HL-60 (cell line): ENCODE results near the gene NEGR1.

ENCODE experiments used
- GABPA ChIP-seq: IDR thresholded peaks from 2 replicates; pipeline ENCODE4 v1.6.1; 2012; ENCODE audit warnings: low read depth
- POLR2AphosphoS5 ChIP-seq: IDR thresholded peaks from 2 replicates; pipeline ENCODE4 v1.6.1; 2012; ENCODE audit warnings: low read depth
- TF ChIP-seq, protein P1 (sequence below): IDR thresholded peaks from one replicate; pipeline ENCODE4 v1.5.1; 2011; ENCODE audit warnings: low read length, control low read depth, inconsistent platforms; ENCODE audit not compliant: insufficient read depth
- TF ChIP-seq, protein P2 (sequence below): IDR thresholded peaks from 2 replicates; pipeline ENCODE4 v1.6.1; 2012; ENCODE audit warnings: low read depth; ENCODE audit not compliant: insufficient replicate concordance

DNA sequence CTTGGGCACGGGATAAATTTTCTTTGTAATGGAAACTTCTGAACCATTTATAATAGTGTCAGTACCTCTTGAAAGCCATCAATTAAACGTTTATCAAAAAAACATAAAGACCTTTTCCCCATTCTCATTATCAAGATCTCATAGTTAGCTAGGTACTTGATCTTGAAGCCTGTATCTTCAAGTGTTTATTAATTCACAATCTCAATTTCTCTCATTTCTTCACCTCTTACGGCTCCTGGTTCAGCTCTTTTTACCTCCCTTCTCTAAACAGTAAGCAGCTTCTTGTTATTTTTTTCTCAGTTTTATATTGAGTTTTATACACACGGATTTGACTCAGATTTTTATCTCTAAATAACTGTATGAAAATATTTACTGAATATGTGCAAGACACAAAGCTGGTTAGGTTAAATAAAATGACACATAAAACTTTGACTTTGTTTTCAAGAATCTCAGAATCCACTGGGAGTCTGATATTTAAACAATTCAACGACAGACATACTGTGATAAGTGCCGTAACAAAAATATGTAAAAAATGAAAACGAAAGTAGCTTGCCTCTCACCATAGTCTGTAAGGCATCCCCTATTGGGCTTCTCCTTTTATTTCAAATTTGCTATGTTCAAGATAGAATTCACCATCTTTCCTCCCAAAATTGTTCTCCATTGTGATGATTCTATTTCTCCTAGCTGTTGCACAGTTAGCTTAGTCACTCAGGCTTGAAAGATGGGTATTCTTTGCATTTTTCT is 789.9 kb downstream of the NEGR1 start:
- TF ChIP-seq, protein P1, sequence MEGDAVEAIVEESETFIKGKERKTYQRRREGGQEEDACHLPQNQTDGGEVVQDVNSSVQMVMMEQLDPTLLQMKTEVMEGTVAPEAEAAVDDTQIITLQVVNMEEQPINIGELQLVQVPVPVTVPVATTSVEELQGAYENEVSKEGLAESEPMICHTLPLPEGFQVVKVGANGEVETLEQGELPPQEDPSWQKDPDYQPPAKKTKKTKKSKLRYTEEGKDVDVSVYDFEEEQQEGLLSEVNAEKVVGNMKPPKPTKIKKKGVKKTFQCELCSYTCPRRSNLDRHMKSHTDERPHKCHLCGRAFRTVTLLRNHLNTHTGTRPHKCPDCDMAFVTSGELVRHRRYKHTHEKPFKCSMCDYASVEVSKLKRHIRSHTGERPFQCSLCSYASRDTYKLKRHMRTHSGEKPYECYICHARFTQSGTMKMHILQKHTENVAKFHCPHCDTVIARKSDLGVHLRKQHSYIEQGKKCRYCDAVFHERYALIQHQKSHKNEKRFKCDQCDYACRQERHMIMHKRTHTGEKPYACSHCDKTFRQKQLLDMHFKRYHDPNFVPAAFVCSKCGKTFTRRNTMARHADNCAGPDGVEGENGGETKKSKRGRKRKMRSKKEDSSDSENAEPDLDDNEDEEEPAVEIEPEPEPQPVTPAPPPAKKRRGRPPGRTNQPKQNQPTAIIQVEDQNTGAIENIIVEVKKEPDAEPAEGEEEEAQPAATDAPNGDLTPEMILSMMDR, result no peak
- no peak for TF ChIP-seq POLR2AphosphoS5
- TF ChIP-seq, protein P2, sequence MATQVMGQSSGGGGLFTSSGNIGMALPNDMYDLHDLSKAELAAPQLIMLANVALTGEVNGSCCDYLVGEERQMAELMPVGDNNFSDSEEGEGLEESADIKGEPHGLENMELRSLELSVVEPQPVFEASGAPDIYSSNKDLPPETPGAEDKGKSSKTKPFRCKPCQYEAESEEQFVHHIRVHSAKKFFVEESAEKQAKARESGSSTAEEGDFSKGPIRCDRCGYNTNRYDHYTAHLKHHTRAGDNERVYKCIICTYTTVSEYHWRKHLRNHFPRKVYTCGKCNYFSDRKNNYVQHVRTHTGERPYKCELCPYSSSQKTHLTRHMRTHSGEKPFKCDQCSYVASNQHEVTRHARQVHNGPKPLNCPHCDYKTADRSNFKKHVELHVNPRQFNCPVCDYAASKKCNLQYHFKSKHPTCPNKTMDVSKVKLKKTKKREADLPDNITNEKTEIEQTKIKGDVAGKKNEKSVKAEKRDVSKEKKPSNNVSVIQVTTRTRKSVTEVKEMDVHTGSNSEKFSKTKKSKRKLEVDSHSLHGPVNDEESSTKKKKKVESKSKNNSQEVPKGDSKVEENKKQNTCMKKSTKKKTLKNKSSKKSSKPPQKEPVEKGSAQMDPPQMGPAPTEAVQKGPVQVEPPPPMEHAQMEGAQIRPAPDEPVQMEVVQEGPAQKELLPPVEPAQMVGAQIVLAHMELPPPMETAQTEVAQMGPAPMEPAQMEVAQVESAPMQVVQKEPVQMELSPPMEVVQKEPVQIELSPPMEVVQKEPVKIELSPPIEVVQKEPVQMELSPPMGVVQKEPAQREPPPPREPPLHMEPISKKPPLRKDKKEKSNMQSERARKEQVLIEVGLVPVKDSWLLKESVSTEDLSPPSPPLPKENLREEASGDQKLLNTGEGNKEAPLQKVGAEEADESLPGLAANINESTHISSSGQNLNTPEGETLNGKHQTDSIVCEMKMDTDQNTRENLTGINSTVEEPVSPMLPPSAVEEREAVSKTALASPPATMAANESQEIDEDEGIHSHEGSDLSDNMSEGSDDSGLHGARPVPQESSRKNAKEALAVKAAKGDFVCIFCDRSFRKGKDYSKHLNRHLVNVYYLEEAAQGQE, result no peak
- no peak for TF ChIP-seq GABPA
